Karpas-422 (cell line): ENCODE measurements around the gene AKAP12. TPM values are rescaled to one million over a fixed set of nuclear protein-coding genes. Genes with fewer than 3 reads are reported as not detected.
A peak's percentile ranks its signal among the peaks of the same experiment; 100 is the strongest.

Experiments
- DNase-seq: peaks from one replicate; pipeline ENCODE4 v3.0.0-alpha.2; 2015
- H2AFZ ChIP-seq: fragments of 200-600 bp; sonication (generic); 2 replicates; pipeline ENCODE4 v1.6.1; 2014; ENCODE audit warnings: antibody characterized with exemption, low read length, mixed read lengths
- H3K27ac ChIP-seq: fragments of 200-600 bp; sonication (generic); 2 replicates; pipeline ENCODE4 v1.5.1; 2014; ENCODE audit warnings: mild to moderate bottlenecking, low read length, moderate library complexity
- H3K27me3 ChIP-seq: fragments of 200-600 bp; sonication (generic); 2 replicates; pipeline ENCODE4 v1.6.1; 2014; ENCODE audit warnings: low read length, mixed read lengths
- H3K36me3 ChIP-seq: fragments of 200-600 bp; sonication (generic); 2 replicates; pipeline ENCODE4 v1.6.1; 2014; ENCODE audit warnings: low read length, mixed read lengths; ENCODE audit not compliant: insufficient read depth
- H3K4me1 ChIP-seq: fragments of 200-600 bp; sonication (generic); 2 replicates; pipeline ENCODE4 v1.6.1; 2014; ENCODE audit warnings: mild to moderate bottlenecking, low read length, mixed read lengths
- H3K4me2 ChIP-seq: fragments of 200-600 bp; sonication (generic); 2 replicates; pipeline ENCODE4 v1.6.1; 2014; ENCODE audit warnings: low read length, low read depth, mild to moderate bottlenecking; ENCODE audit not compliant: poor library complexity, severe bottlenecking
- H3K4me3 ChIP-seq: fragments of 200-600 bp; sonication (generic); 2 replicates; pipeline ENCODE4 v1.5.1; 2014; ENCODE audit warnings: mild to moderate bottlenecking, antibody characterized with exemption, low read length, mixed read lengths
- H3K79me2 ChIP-seq: fragments of 200-600 bp; sonication (generic); 2 replicates; pipeline ENCODE4 v1.6.1; 2014; ENCODE audit warnings: mild to moderate bottlenecking, low read length, mixed read lengths
- H3K9ac ChIP-seq: fragments of 200-600 bp; sonication (generic); 2 replicates; pipeline ENCODE4 v1.6.0; 2014; ENCODE audit warnings: low read length
- H3K9me2 ChIP-seq: fragments of 200-600 bp; sonication (generic), shearing (Covaris generic); replicated peaks from 2 replicates; pipeline ENCODE4 v1.6.0; 2014; ENCODE audit warnings: mild to moderate bottlenecking, low read length, moderate library complexity; ENCODE audit not compliant: insufficient read depth
- H3K9me3 ChIP-seq: fragments of 300-700, 200-600 bp; sonication (generic); 2 replicates; pipeline ENCODE4 v1.6.1; 2014; ENCODE audit warnings: low read length, mixed read lengths
- H4K20me1 ChIP-seq: fragments of 200-600 bp; sonication (generic); 2 replicates; pipeline ENCODE4 v1.6.1; 2014; ENCODE audit warnings: mild to moderate bottlenecking, antibody characterized with exemption, low read length, low read depth; ENCODE audit not compliant: insufficient read depth
- small RNA-seq: library from RNA; depleted of rRNA; stranded (forward); fragments of <200 nt; gene quantifications from one replicate; pipeline ENCODE3, GENCODE V24; 2014
- total RNA-seq: library from RNA; depleted of rRNA; stranded (reverse); fragments of >200 nt; shearing (Covaris generic); gene quantifications from 2 replicates; pipeline ENCODE4 v1.2.3, GENCODE V29; 2014; ENCODE audit warnings: low replicate concordance; rRNA removed

The AKAP12 gene
- total RNA-seq, 1 experiment from 2014 or later = not detected

GRCh38 chr6:151400473-151400872 is 160.7 kb downstream of the AKAP12 start:
- Histone ChIP-seq H3K4me3 (no peak overlapping the region), H3K27me3 (no peaks in the 10 kb centered on the region), H3K9ac (no peak overlapping the region), H3K27ac (no peak overlapping the region), H3K9me3 (no peaks in the 10 kb centered on the region), H3K79me2 (peaks cover 94% of the 10 kb centered on the region), H3K36me3 (peaks cover 48% of the 10 kb centered on the region), H3K4me2 (no peak overlapping the region), H4K20me1 (peaks cover 44% of the 10 kb centered on the region), H3K9me2 (no peaks in the 10 kb centered on the region), H2AFZ (no peak overlapping the region), H3K4me1 (peaks cover 13% of the 10 kb centered on the region)
- no peak for DNase-seq

GRCh38 chr6:151402228-151402627 is 162.5 kb downstream of the AKAP12 start:
- Histone ChIP-seq H3K9me3 (no peaks in the 10 kb centered on the region), H3K9ac (no peak overlapping the region), H2AFZ (no peak overlapping the region), H3K27me3 (no peaks in the 10 kb centered on the region), H3K4me2 (no peak overlapping the region), H3K4me1 (peaks cover 13% of the 10 kb centered on the region), H3K27ac (no peak overlapping the region), H3K4me3 (no peak overlapping the region), H3K36me3 (peaks cover 53% of the 10 kb centered on the region), H3K79me2 (peaks cover 91% of the 10 kb centered on the region), H3K9me2 (no peaks in the 10 kb centered on the region), H4K20me1 (peaks cover 33% of the 10 kb centered on the region)
- no peak for DNase-seq

GRCh38 chr6:151403919-151404308 is 164.1 kb downstream of the AKAP12 start:
- peaks cover 13% of the 10 kb centered on the region for H3K4me1 ChIP-seq
- H4K20me1 ChIP-seq = peaks cover 25% of the 10 kb centered on the region
- no peak overlapping the region for H3K4me3 ChIP-seq
- H3K4me2 ChIP-seq = no peak overlapping the region
- no peak overlapping the region for H3K27ac ChIP-seq
- H3K9ac ChIP-seq = no peak overlapping the region
- peaks cover 51% of the 10 kb centered on the region for H3K36me3 ChIP-seq
- no peak overlapping the region for H2AFZ ChIP-seq
- DNase-seq = no peak
- no peaks in the 10 kb centered on the region for H3K9me3 ChIP-seq
- H3K27me3 ChIP-seq = no peaks in the 10 kb centered on the region
- peaks cover 79% of the 10 kb centered on the region for H3K79me2 ChIP-seq
- H3K9me2 ChIP-seq = no peaks in the 10 kb centered on the region

Small RNAs within 50 kb of the gene (small RNA-seq; reads per million reads assigned to genes)
- gene RF00019 (not detected), gene RNU6-1247P (not detected), gene RNU6-300P (not detected), gene RNY4P20 (1.5 reads per million, percentile 42 among the genes with 10 or more reads in this experiment)

Other genes with a start within 250 kb of the AKAP12 start
- 22.1 and 27.4 TPM in 2 replicates for gene ZBTB2, start 151.6 kb downstream of the AKAP12 start, total RNA-seq
- 25.3 and 31.0 TPM in 2 replicates for gene RMND1, start 212.2 kb downstream of the AKAP12 start, total RNA-seq